ENCODE data around the gene HDAC7.

The HDAC7 gene

DNA sequence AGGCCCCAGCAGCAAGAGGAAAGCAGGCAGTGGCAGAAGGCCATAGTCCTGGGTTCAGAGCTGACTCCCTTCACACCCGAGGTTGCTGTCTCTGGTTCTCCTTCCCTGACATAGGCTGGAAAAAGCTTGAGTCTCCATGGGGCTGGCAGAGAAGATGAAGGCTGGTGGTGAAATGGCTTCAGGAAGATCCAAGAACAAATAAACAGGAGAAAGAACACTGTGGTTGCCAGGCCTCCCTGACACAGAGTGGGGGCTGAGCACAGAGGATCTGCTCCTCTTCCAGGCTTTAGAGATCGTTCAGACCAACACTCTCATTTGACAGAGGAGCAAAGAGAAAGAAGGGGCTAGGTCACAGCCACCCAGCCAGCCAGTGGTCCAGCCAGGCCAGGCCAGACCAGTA lies 14.3 kb downstream of the HDAC7 start:
- H3K27me3 ChIP-seq (ENCODE audit: insufficient read depth, low read length, poor library complexity, severe bottlenecking): no peaks in the 10 kb centered on the region
- TF ChIP-seq, protein P1, sequence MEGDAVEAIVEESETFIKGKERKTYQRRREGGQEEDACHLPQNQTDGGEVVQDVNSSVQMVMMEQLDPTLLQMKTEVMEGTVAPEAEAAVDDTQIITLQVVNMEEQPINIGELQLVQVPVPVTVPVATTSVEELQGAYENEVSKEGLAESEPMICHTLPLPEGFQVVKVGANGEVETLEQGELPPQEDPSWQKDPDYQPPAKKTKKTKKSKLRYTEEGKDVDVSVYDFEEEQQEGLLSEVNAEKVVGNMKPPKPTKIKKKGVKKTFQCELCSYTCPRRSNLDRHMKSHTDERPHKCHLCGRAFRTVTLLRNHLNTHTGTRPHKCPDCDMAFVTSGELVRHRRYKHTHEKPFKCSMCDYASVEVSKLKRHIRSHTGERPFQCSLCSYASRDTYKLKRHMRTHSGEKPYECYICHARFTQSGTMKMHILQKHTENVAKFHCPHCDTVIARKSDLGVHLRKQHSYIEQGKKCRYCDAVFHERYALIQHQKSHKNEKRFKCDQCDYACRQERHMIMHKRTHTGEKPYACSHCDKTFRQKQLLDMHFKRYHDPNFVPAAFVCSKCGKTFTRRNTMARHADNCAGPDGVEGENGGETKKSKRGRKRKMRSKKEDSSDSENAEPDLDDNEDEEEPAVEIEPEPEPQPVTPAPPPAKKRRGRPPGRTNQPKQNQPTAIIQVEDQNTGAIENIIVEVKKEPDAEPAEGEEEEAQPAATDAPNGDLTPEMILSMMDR (conservative IDR thresholded peaks at IDR 0.05; ENCODE audit: low read length): no peak
- TF ChIP-seq EZH2phosphoT487 (IDR thresholded peaks at IDR 0.05; ENCODE audit: borderline replicate concordance): no peak
- H3K79me2 ChIP-seq (ENCODE audit: insufficient read depth, low read length): peaks cover 100% of the 10 kb centered on the region
- H2AFZ ChIP-seq (ENCODE audit: low read length): no peak overlapping the region
- H4K20me1 ChIP-seq (ENCODE audit: insufficient read depth, low read length, poor library complexity, severe bottlenecking): peaks cover 66% of the 10 kb centered on the region
- H3F3A ChIP-seq (ENCODE audit: low read depth): peaks cover 8% of the 10 kb centered on the region; the same call in 1 of the 2 replicates
- H3K4me3 ChIP-seq (ENCODE audit: low read length, poor library complexity, severe bottlenecking): no peak overlapping the region
- no peak overlapping the region for H3K9ac ChIP-seq (ENCODE audit: low read depth, low read length, poor library complexity, severe bottlenecking)
- no peaks in the 10 kb centered on the region for H3K9me2 ChIP-seq (replicated peaks; ENCODE audit: low read depth, low read length)
- peaks cover 40% of the 10 kb centered on the region; the same call in 1 of the 2 replicates for H3K36me3 ChIP-seq (ENCODE audit: insufficient read depth, low read length)
- H3K4me1 ChIP-seq (ENCODE audit: insufficient read depth, low read length, poor library complexity, severe bottlenecking): peaks cover 59% of the 10 kb centered on the region
- no peak overlapping the region for H3K4me2 ChIP-seq (ENCODE audit: low read depth, low read length, poor library complexity, severe bottlenecking)
- no peaks in the 10 kb centered on the region for H3K9me3 ChIP-seq (ENCODE audit: insufficient read depth, low read depth, low read length)

DNA sequence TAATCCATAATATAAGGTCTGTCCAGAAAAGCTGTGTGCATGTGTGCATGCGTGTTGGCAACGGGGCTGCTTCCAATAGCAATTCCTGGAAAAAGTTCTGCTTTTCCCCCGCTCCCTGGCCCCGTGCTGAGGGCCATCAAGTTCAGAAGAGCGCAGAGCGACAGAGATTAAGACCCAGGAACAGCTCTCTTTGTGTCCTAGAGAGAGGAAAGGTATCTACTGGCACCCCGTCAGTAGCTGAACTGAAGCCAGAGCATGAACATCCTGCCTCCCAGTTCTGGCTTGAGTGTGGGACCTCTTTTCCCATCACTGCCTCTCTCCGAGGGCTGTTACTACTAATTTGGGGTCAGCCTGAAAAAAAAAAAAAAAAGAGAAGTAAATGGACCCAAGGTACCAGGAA lies 15.5 kb downstream of the HDAC7 start:
- Histone ChIP-seq H2AFZ (ENCODE audit: low read length) (no peak overlapping the region), H3K79me2 (ENCODE audit: insufficient read depth, low read length) (peaks cover 100% of the 10 kb centered on the region), H4K20me1 (ENCODE audit: insufficient read depth, low read length, poor library complexity, severe bottlenecking) (peaks cover 67% of the 10 kb centered on the region), H3K4me2 (ENCODE audit: low read depth, low read length, poor library complexity, severe bottlenecking) (no peak overlapping the region), H3K9ac (ENCODE audit: low read depth, low read length, poor library complexity, severe bottlenecking) (no peak overlapping the region), H3F3A (ENCODE audit: low read depth) (peaks cover 8% of the 10 kb centered on the region; the same call in 1 of the 2 replicates), H3K4me3 (ENCODE audit: low read length, poor library complexity, severe bottlenecking) (no peak overlapping the region), H3K36me3 (ENCODE audit: insufficient read depth, low read length) (peaks cover 41% of the 10 kb centered on the region; the same call in 1 of the 2 replicates), H3K27me3 (ENCODE audit: insufficient read depth, low read length, poor library complexity, severe bottlenecking) (no peaks in the 10 kb centered on the region), H3K9me3 (ENCODE audit: insufficient read depth, low read depth, low read length) (no peaks in the 10 kb centered on the region), H3K4me1 (ENCODE audit: insufficient read depth, low read length, poor library complexity, severe bottlenecking) (peaks cover 49% of the 10 kb centered on the region), H3K9me2 (replicated peaks; ENCODE audit: low read depth, low read length) (no peaks in the 10 kb centered on the region)
- TF ChIP-seq, protein P1 (conservative IDR thresholded peaks at IDR 0.05; ENCODE audit: low read length): no peak
- TF ChIP-seq EZH2phosphoT487 (IDR thresholded peaks at IDR 0.05; ENCODE audit: borderline replicate concordance): no peak

DNA sequence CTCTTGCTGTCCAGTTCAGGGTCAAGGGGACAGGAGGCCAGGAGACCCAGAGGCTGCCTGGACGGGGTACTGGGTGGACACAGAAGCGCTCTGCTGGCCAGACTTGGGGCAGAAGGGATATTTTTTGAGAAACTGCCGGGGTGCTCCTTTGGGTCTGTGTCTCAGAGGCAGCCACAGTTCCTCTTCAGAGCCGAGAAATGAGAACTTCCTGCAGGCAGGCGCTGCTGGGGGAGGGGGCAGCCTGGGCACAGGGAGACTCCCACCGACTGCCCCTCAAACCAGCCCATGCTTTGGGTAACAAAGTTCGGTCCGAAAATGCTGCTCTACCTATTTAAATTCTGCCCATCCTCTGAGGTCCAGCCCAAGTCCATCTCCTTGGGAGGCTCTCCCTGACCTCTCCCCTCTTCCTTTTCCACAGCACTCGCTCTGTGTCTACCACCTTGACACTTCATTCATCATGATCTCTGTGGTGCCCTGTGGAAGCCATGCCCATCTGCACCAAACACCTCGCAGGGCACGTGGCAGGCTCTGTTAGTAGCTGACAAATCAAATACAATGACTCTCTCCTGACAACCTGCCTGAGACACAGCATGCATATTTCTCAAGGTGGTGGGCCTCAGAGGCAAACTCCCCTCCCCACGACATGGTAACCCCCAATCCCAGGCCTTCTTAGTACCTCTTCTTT lies 16.4 kb downstream of the HDAC7 start:
- Histone ChIP-seq H2AFZ (ENCODE audit: low read length) (no peak overlapping the region), H3K27me3 (ENCODE audit: insufficient read depth, low read length, poor library complexity, severe bottlenecking) (no peaks in the 10 kb centered on the region), H3K9ac (ENCODE audit: low read depth, low read length, poor library complexity, severe bottlenecking) (peak overlapping the region; percentile 46), H3K79me2 (ENCODE audit: insufficient read depth, low read length) (peaks cover 95% of the 10 kb centered on the region), H3K4me3 (ENCODE audit: low read length, poor library complexity, severe bottlenecking) (no peak overlapping the region), H3K36me3 (ENCODE audit: insufficient read depth, low read length) (peaks cover 41% of the 10 kb centered on the region; the same call in 1 of the 2 replicates), H3K4me2 (ENCODE audit: low read depth, low read length, poor library complexity, severe bottlenecking) (no peak overlapping the region), H3K9me3 (ENCODE audit: insufficient read depth, low read depth, low read length) (no peaks in the 10 kb centered on the region), H4K20me1 (ENCODE audit: insufficient read depth, low read length, poor library complexity, severe bottlenecking) (peaks cover 67% of the 10 kb centered on the region), H3F3A (ENCODE audit: low read depth) (0 out of 2 replicates have a peak, but pooled peaks cover under 1% of the 10 kb centered on the region), H3K9me2 (replicated peaks; ENCODE audit: low read depth, low read length) (no peaks in the 10 kb centered on the region), H3K4me1 (ENCODE audit: insufficient read depth, low read length, poor library complexity, severe bottlenecking) (peaks cover 41% of the 10 kb centered on the region)
- no peak for TF ChIP-seq EZH2phosphoT487 (IDR thresholded peaks at IDR 0.05; ENCODE audit: borderline replicate concordance)
- TF ChIP-seq, protein P1 (conservative IDR thresholded peaks at IDR 0.05; ENCODE audit: low read length): no peak
